GM12865 (cell line): Measurements from ENCODE around the gene KCNQ5.

ENCODE experiments used
- DNase-seq: peaks from one replicate; pipeline ENCODE4 v3.0.0; 2010; ENCODE audit warnings: low read depth
- H3K4me3 ChIP-seq: 2 replicates; pipeline ENCODE4 v1.5.1; 2011; ENCODE audit warnings: mild to moderate bottlenecking, low read depth, low read length, control low read depth
- CTCF ChIP-seq: IDR thresholded peaks from 2 replicates; pipeline ENCODE4 v1.5.1; 2011; ENCODE audit warnings: low read length, control low read depth, low read depth, inconsistent platforms; ENCODE audit not compliant: insufficient read depth; ENCODE audit errors: missing control alignments

KCNQ5 gene

DNA sequence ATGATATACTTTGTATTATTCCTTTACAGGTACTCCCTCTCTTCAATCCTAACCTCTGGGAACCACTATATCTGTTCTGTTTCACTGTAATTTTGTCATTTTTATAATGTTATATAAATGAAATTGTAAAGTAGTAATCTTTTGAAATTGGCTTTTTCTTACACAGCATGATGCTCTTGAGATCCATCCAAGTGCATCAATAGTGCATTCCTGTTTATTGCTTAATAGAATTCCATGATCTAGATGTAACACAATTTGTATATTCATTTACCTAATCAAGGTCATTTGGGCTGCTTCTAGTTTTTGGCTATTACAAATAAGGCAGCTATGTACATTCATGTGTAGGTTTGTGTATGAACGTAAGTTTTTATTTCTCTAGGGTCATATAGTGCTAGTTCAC is 428.8 kb downstream of the KCNQ5 start:
- no peak overlapping the region for H3K4me3 ChIP-seq
- TF ChIP-seq CTCF, result no peak
- no peak for DNase-seq

- DNase-seq, result no peak
- no peak overlapping the region for H3K4me3 ChIP-seq
- no peak for TF ChIP-seq CTCF
These were observed 429.3 kb downstream of the KCNQ5 start for GRCh38 chr6:73051147-73051546.

DNA sequence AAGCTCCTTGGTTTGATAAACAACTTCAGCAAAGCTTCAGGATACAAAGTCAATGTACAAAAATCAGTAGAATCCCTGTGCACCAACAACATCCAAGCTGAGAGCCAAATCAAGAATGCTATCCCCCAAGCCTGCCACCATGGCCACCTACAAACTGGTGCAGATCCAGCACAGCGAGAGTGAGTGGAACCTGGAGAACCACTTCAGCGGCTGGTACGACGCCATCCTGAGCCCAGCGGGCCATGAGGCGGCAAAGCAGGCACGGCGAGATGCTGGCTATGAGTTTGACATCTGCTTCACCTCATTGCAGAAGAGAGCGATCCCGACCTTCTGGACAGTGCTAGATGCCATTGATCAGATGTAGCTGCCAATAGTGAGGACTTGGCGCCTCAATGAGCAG is 433.1 kb downstream of the KCNQ5 start:
- TF ChIP-seq CTCF, result no peak
- no peak for DNase-seq
- no peak overlapping the region for H3K4me3 ChIP-seq

DNA sequence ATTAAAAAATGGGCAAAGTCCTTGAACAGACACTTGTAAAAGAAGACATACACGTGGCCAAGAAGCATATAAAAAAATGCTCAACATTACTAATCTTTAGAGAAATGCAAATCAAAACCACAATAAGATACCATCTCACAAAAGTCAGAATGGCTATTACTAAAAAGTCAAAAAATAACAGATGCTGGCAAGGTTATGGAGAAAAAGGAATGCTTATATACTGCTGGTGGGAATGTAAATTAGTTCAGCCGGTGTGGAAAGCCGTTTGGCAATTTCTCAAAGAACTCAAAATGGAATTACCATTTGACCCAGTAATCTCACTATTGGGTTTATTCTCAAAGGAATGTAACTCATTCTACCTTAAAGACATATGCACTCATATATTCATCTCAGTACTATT is 436.9 kb downstream of the KCNQ5 start:
- no peak for DNase-seq
- no peak for TF ChIP-seq CTCF
- H3K4me3 ChIP-seq, result no peak overlapping the region

DNA sequence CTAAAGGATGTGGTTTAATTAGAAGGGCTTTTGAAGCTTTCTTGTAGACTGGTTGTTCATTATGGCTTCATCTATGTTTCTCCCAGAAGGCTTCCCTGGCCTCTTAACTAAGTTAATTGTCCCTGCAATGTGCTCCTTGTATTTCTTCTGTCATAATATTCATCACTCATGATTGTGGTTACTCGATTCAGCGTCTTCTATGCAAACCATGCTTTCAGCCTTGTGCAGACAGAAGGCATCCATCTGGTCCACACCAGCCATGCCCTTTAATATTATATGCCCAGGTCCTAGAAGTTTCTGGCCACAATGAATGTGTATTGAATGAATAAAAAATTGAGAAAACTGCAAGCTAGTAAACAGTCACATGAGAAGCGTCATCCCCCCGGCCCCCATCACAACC is 440.3 kb downstream of the KCNQ5 start:
- TF ChIP-seq CTCF, result no peak
- DNase-seq, result no peak

DNA sequence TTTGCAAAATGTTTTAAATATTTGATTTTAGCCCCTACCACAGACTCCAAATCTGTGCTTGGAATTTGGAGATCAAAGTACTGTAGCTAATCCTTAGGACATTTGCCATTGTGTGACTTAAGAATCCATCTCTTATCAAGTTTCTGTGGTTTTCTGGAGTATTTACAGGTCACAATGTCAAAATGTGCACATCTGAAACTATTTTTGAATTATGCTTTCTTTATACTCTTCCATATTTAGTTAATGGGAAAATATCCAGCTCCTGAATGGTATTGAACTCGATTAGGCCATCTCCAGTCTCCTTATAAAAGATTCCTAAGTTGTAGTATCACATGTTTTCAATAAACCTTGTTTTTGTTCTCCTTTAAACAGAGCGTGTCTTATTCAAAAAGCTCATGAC is 441.0 kb downstream of the KCNQ5 start:
- no peak overlapping the region for H3K4me3 ChIP-seq
- no peak for DNase-seq
- TF ChIP-seq CTCF, result no peak

More for the DNA sequence above, 440.3 kb downstream of the KCNQ5 start:
- no peak overlapping the region for H3K4me3 ChIP-seq

DNA sequence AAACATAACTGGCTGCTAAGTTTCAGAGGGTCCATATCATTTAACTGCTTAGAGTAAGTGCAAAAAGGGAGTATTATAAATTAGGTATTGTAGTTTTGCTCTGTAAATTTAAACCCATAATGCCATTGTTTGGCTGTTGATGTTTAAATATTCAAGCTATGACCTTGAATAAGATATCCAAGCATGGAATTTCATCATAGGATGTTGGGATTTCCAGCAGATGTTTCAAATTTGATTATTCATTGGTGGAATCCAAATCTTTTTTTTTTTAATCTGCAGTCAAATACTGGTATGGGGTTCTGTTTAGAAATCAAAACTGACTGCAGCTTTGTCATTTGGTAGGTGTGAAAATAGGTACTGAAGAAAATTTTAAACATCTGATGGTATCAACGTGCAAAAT is 442.4 kb downstream of the KCNQ5 start:
- no peak for DNase-seq
- H3K4me3 ChIP-seq, result no peak overlapping the region
- no peak for TF ChIP-seq CTCF
